HL-60/S4 treated with retinoic acid at 250 ng/mL for 4 days and 3 days (cell line): Measurements from ENCODE around the gene SLX4IP.

Experiments used
- in situ Hi-C: fragments of 300-500 bp; cut with MboI; formaldehyde crosslinking; loops from 2 replicates; pipeline ENCODE4 v1.7.0; 2022; ENCODE audit warnings: low sequenced_read_pairs

SLX4IP gene

GRCh38 chr20:10541668-10542411, 106.7 kb downstream of the SLX4IP start:
- in situ Hi-C loops, result no loop called here

DNA sequence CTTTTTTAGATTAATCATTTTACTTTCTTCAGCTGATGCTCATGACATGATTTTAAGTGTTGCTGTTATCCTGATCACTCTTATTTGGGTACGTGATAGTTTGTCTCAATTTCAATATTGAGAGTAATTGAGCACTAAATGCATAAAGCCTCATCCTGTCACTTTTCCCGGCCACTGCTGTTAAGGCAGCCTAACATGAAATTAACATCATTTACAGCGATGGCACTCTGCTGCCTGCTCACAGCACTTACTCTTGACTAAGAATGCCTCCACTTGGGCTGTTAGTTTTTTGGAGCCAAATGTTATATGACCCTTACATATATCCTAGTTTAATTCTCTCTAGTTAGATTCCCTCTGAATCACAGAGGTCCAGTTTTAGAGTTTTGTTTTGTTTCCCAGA, 107.3 kb downstream of the SLX4IP start:
- in situ Hi-C loops, result no loop called here

GRCh38 chr20:10543480-10543879, 108.4 kb downstream of the SLX4IP start:
- in situ Hi-C loops, result no loop called here

GRCh38 chr20:10547276-10548114, 112.4 kb downstream of the SLX4IP start:
- in situ Hi-C loops, result no loop called here

- in situ Hi-C loops, result no loop called here
These were observed 114.4 kb downstream of the SLX4IP start for GRCh38 chr20:10549511-10549910.

DNA sequence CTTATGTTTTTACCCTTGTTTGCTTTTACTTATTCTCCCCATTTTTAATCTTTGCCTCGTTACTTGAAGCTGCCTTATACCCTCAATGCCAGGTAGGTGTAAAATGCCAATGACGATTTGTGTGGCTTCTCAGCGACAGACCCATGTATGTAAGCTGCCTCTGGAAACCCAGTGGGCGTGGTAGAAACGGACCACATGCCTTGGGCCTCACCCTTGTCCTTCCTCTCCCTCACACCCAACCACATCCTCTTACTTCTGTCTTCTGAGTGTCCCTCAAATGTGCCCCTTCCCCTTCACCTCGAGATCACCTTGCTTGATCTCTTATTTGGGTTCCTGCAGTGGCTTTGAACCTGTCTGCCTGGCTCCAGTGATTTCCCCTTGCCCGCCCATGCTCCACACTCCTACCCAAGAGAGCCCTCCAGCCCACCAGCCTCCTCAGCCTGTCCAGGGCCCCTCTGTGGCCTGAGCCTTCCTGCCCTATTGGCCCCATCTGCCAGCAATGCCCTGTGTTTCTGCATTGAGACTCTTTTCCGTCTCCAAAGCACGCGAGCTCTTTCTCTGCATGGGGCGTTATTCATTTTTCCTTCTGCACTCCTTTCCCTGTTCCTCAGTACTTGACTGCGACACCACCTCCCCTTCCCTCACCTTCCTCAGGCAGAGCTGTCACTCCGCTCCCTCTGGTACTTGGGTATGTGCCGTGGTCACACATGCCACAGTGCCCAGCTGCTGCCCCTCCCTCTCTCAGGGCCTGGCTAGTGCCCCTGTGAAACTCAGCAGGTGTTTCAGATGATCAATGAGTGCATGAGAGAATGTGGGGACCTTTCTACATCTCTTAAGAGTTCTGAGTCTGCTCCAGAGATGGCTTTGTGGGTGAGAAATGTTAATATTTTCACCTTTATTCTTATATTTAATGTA, 115.4 kb downstream of the SLX4IP start:
- in situ Hi-C loops, result no loop called here

GRCh38 chr20:10551732-10552724, 116.9 kb downstream of the SLX4IP start:
- in situ Hi-C loops, result no loop called here

GRCh38 chr20:10553326-10553984, 118.3 kb downstream of the SLX4IP start:
- in situ Hi-C loops, result no loop called here

- in situ Hi-C loops, result no loop called here
These were observed 119.2 kb downstream of the SLX4IP start for GRCh38 chr20:10554285-10554684.

DNA sequence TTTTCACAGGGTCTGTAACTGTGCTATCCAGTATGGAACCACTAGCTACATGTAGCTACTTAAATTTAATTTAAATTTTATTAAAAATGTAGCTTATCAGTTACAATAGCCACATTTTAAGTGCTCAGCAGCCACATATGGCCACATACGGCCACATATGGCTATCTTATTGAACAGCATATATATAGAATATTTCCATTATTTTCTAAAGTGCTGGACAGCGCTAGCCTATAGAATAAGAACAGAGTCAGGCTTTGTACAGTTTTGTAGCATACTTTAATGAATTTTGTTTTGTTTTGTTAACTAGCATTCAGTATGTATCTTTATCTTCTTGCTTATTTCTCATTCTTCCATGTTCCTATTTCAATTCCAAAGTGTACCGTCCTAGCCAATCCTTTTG, 120.3 kb downstream of the SLX4IP start:
- in situ Hi-C loops, result no loop called here

DNA sequence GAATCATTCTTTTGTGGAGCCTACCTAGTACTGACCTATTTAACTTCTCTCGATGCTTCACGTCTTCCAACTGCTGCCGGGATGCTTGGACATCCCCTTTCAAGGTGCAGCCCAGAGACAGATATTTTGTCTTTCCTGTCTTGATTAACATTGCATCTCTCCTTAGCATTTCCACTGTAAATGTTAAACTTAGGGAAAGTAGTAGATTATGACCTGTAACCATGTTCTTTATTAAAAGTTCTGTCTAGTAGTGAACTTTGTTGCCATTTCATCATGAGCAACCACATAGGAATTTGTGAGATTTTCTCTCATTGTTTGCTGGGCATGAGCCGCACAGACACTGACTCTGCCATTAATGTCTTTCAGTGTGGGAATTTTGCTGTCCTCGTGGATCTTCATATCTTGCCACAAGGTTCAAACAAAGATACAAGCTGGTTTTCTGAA, 120.8 kb downstream of the SLX4IP start:
- in situ Hi-C loops, result no loop called here

DNA sequence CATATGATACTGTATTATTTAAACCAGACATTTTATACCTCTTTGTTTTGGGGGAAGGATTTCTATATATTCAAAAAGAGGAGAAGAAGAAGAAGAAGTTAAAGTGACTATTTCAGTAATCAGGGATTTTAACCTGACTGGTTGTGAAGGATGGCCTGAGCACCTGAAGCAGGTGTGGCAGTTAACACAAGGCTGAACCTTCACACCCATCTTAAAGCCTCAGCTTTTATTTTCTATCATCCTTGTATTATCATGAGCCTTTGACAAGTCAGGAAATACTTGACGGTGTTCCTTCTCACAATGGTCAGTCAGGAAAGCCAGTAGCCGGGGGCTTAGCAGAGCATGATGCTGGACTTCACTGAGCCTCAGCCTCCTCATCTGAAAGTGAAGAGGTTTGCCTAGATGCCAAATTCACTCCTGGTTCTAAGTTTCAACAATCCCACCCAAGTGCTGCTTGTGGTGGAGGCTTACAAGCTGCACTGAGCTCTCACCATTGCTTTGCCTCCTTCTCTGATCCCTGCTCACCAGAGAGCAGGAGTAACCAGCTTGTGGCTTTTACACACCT, 121.5 kb downstream of the SLX4IP start:
- in situ Hi-C loops, result no loop called here

DNA sequence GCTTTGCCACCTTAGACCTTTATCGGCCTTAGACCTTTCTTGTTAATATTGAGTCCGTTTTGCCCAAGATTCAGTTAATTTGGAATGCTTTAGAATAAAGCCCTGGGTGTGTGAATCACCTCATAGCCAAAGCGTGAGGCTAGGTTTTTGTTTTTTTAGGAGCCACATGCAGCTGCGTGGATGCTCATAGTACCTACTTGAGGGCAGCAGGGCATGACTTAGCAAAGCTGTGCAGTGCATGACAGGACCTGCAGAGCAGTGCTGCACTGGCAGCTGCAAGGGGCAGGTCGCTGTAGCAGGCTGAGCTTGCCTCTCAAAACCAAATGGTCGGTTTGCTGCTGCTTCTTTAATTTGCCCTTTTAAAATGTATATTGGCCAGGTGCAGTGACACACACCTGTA, 122.6 kb downstream of the SLX4IP start:
- in situ Hi-C loops, result no loop called here

GRCh38 chr20:10558635-10559187, 123.6 kb downstream of the SLX4IP start:
- in situ Hi-C loops, result no loop called here

DNA sequence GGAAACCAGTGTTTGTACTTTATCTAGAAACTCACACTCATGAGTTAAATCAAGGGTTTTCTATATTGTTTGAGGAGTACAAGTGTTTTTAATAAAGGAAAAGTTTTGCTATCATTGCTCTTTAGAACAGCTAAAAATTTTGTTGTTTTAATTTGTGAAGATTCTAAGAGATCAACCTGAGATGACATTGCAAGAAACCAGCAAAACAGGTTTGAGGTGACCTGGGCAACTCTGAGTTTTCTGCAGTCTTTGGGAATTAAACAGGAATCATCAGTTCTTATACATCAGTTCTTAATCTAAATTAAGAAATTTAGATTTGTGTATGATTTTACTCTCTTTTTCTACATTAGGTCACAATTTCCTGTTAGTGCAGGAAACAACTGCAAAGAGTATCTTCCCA, 124.2 kb downstream of the SLX4IP start:
- in situ Hi-C loops, result no loop called here

DNA sequence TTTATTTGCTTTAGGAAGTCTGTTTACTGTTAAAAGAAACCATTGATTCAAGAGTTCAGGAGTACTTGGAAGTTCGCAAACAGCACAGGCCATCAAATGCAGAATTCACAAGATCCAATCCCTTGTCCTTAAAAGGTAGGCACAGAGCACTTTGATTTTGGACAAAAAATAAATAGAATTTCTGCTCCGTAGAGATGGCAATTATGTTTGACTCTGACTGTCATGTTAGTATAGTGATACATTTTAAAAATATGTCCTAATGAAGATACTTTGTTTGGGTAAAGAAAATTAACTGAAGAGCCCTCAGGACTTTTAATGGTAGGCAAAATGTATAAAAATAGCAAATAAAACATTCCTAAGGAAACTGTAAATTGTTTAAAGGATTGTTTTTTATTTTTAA, 125.6 kb downstream of the SLX4IP start:
- in situ Hi-C loops, result no loop called here

DNA sequence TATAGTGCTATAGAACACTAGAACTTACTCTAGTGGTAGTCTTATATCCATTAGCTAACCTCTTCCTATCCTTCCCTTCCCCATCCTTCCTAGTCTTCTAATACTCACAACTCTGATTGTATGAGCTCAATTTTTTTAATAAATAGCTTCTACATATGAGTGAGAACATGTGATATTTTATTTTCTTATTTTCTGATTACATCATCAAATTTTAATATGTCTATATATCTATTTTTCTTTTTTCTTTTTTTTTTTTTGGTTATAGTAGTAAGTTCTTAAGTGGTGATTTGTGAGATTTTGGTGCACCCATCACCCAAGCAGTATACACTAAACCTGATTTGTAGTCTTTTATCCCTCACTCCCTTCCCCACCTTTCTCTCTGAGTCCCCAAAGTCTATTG, 126.2 kb downstream of the SLX4IP start:
- in situ Hi-C loops, result no loop called here

- in situ Hi-C loops, result no loop called here
These were observed 127.8 kb downstream of the SLX4IP start for GRCh38 chr20:10562899-10563298.
